ENCODE data around the gene IL17RE. TPM values are rescaled to one million over a fixed set of nuclear protein-coding genes. Genes with fewer than 3 reads are reported as not detected.

Gene IL17RE
- total and polyA plus RNA-seq, 9 of the 15 experiments (the other 6 are each of a cell fraction or from before 2014, with no cell fraction given): 0.32 to 1.9 (median 0.51) TPM; not detected in 4

- TF ChIP-seq ZNF431 (CRISPR knock-in tag; IDR thresholded peaks at IDR 0.05) (no peak), RFX7 (CRISPR knock-in tag; IDR thresholded peaks at IDR 0.05) (no peak), ZNF740 (CRISPR knock-in tag; IDR thresholded peaks at IDR 0.05) (no peak), ZNF740 (tag; IDR thresholded peaks at IDR 0.05) (no peak), ZNF274 (IDR thresholded peaks at IDR 0.05; ENCODE audit: borderline replicate concordance, low read depth, low read length) (no peak), LEF1 (IDR thresholded peaks at IDR 0.05) (no peak), NCOA2 (IDR thresholded peaks at IDR 0.05; ENCODE audit: partially characterized antibody in 2 of 2) (no peak), HNRNPK (IDR thresholded peaks at IDR 0.05; ENCODE audit: low read depth, low read length, poor library complexity, severe bottlenecking) (peak; percentile 48), RCOR1 (IDR thresholded peaks at IDR 0.05; ENCODE audit: borderline replicate concordance in 1 of 2, low read depth in 2 of 2, low read length in 2 of 2) (0 out of 4 replicates have a peak, but pooled peaks of 1 of the 2 experiments have one; percentile 16), MEF2D (tag; conservative IDR thresholded peaks at IDR 0.05; ENCODE audit: low read depth) (no peak), CTBP1 (IDR thresholded peaks at IDR 0.05; ENCODE audit: borderline replicate concordance) (0 out of 2 replicates have a peak, but pooled peaks have one; percentile 13), FUS (optimal IDR thresholded peaks at IDR 0.05; ENCODE audit: low read depth, low read length) (no peak), FOS (IDR thresholded peaks at IDR 0.05; ENCODE audit: extremely low read depth, insufficient read length) (no peak), KAT7 (CRISPR knock-in tag; IDR thresholded peaks at IDR 0.05; ENCODE audit: borderline replicate concordance) (no peak), TRIM24 (IDR thresholded peaks at IDR 0.05) (no peak), ZNF217 (CRISPR knock-in tag; IDR thresholded peaks at IDR 0.05) (no peak), EZH2 (IDR thresholded peaks at IDR 0.05; ENCODE audit: borderline replicate concordance, low read depth, low read length) (no peak), XRCC5 (IDR thresholded peaks at IDR 0.05; ENCODE audit: low read depth, low read length) (no peak), HDAC3 (IDR thresholded peaks at IDR 0.05; ENCODE audit: borderline replicate concordance, partially characterized antibody) (no peak), KLF13 (tag; IDR thresholded peaks at IDR 0.05; ENCODE audit: borderline replicate concordance, low read depth) (no peak), COPS2 (conservative IDR thresholded peaks at IDR 0.05) (no peak), PHB2 (IDR thresholded peaks at IDR 0.05; ENCODE audit: low read depth) (peak; percentile 58; the same call in 1 of the 2 replicates), NFRKB (IDR thresholded peaks at IDR 0.05; ENCODE audit: low read depth) (no peak), SREBF1 (IDR thresholded peaks at IDR 0.05; ENCODE audit: borderline replicate concordance, low read depth, low read length) (no peak), SIN3A (IDR thresholded peaks at IDR 0.05; ENCODE audit: borderline replicate concordance in 2 of 2, control insufficient read depth in 1 of 2, low read depth in 2 of 2, low read length in 2 of 2) (no peak)
- TF ChIP-seq, protein P1, sequence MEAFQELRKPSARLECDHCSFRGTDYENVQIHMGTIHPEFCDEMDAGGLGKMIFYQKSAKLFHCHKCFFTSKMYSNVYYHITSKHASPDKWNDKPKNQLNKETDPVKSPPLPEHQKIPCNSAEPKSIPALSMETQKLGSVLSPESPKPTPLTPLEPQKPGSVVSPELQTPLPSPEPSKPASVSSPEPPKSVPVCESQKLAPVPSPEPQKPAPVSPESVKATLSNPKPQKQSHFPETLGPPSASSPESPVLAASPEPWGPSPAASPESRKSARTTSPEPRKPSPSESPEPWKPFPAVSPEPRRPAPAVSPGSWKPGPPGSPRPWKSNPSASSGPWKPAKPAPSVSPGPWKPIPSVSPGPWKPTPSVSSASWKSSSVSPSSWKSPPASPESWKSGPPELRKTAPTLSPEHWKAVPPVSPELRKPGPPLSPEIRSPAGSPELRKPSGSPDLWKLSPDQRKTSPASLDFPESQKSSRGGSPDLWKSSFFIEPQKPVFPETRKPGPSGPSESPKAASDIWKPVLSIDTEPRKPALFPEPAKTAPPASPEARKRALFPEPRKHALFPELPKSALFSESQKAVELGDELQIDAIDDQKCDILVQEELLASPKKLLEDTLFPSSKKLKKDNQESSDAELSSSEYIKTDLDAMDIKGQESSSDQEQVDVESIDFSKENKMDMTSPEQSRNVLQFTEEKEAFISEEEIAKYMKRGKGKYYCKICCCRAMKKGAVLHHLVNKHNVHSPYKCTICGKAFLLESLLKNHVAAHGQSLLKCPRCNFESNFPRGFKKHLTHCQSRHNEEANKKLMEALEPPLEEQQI (IDR thresholded peaks at IDR 0.05): no peak
- TF ChIP-seq, protein P2, sequence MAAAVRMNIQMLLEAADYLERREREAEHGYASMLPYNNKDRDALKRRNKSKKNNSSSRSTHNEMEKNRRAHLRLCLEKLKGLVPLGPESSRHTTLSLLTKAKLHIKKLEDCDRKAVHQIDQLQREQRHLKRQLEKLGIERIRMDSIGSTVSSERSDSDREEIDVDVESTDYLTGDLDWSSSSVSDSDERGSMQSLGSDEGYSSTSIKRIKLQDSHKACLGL (CRISPR knock-in tag; IDR thresholded peaks at IDR 0.05; ENCODE audit: borderline replicate concordance, poor library complexity, severe bottlenecking): no peak
Observed at GRCh38 chr3:9899289-9899791, 3.3 kb upstream of the IL17RE start (continued).

Measured in K562 (cell line).